ENCODE results near the gene SLC9B1.
"Not testable (repeated sequence)": the region's sequence is repeated elsewhere in the genome, so short reads cannot be mapped to it uniquely, and the experiment has no call there.

Gene SLC9B1

GRCh38 chr4:102883278-102883677, 136.2 kb downstream of the SLC9B1 start:
- no peak for DNase-seq (ENCODE audit: low read depth, low spot score)
- no peak overlapping the region for H3K27ac ChIP-seq

GRCh38 chr4:102881343-102881742, 138.2 kb downstream of the SLC9B1 start:
- no peak overlapping the region for H3K27ac ChIP-seq
- no peak for DNase-seq (ENCODE audit: low read depth, low spot score)

- no peak for DNase-seq (ENCODE audit: low read depth, low spot score)
- no peak overlapping the region for H3K27ac ChIP-seq
These were observed 140.6 kb downstream of the SLC9B1 start for GRCh38 chr4:102878901-102879300.

- not testable (repeated sequence) for H3K27ac ChIP-seq; DNase-seq (ENCODE audit: low read depth, low spot score)
These were observed 141.2 kb downstream of the SLC9B1 start for GRCh38 chr4:102878349-102878748.

- not testable (repeated sequence) for H3K27ac ChIP-seq; DNase-seq (ENCODE audit: low read depth, low spot score)
These were observed 141.9 kb downstream of the SLC9B1 start for GRCh38 chr4:102877477-102878106.

GRCh38 chr4:102871772-102872171, 147.7 kb downstream of the SLC9B1 start:
- H3K27ac ChIP-seq = no peak overlapping the region
- DNase-seq (ENCODE audit: low read depth, low spot score) = no peak

- no peak for DNase-seq (ENCODE audit: low read depth, low spot score)
- H3K27ac ChIP-seq = peak overlapping the region; percentile 85
These were observed 149.8 kb downstream of the SLC9B1 start for GRCh38 chr4:102869569-102870197.

- H3K27ac ChIP-seq = peak within 1 kb of the TSS; percentile 85
- DNase-seq (ENCODE audit: low read depth, low spot score) = peak; percentile 41
These were observed 150.5 kb downstream of the SLC9B1 start, which contains the start of gene CISD2 for GRCh38 chr4:102868781-102869568. Gene CISD2, plus strand, starts transcription at chr4:102868992. Its CDS starts 93 bp downstream, at chr4:102869085.

- DNase-seq (ENCODE audit: low read depth, low spot score) = no peak
- peak overlapping the region; percentile 85 for H3K27ac ChIP-seq
These were observed 151.2 kb downstream of the SLC9B1 start for GRCh38 chr4:102868153-102868780.

GRCh38 chr4:102867278-102868152, 152.0 kb downstream of the SLC9B1 start:
- no peak for DNase-seq (ENCODE audit: low read depth, low spot score)
- peak overlapping the region; percentile 85 for H3K27ac ChIP-seq

- not testable (repeated sequence) for H3K27ac ChIP-seq; DNase-seq (ENCODE audit: low read depth, low spot score)
These were observed 154.2 kb downstream of the SLC9B1 start for GRCh38 chr4:102865327-102865726.

- no peak for DNase-seq (ENCODE audit: low read depth, low spot score)
These were observed 156.8 kb downstream of the SLC9B1 start for GRCh38 chr4:102862747-102863146.

GRCh38 chr4:102862016-102862415, 157.5 kb downstream of the SLC9B1 start:
- no peak overlapping the region for H3K27ac ChIP-seq

More at GRCh38 chr4:102862747-102863146, 156.8 kb downstream of the SLC9B1 start:
- H3K27ac ChIP-seq = no peak overlapping the region

GRCh38 chr4:102860611-102861324, 158.7 kb downstream of the SLC9B1 start:
- H3K27ac ChIP-seq = no peak overlapping the region
- DNase-seq (ENCODE audit: low read depth, low spot score) = no peak

More at GRCh38 chr4:102862016-102862415, 157.5 kb downstream of the SLC9B1 start:
- DNase-seq (ENCODE audit: low read depth, low spot score) = no peak

- no peak overlapping the region for H3K27ac ChIP-seq
- DNase-seq (ENCODE audit: low read depth, low spot score) = no peak
These were observed 160.6 kb downstream of the SLC9B1 start for GRCh38 chr4:102858828-102859464.

All from epithelial cell of prostate (primary cell).